GM12878 (cell line): Measurements from ENCODE around the gene VTI1A. TPM values are rescaled to one million over a fixed set of nuclear protein-coding genes. Genes with fewer than 3 reads are reported as not detected.

Experiments
- ATAC-seq: fragments of 200-7000 bp; cut with Tn5 transposase; 3 replicates; pipeline ENCODE4 v1.9.1; 2020; ENCODE audit warnings: mild to moderate bottlenecking, moderate library complexity
- BruUV-seq: library from RNA; stranded (reverse); fragments of 400-500 nt; replicated peaks from 2 replicates; lab custom pipeline; 2021; lab: Mats Ljungman, UMichigan
- CTCF ChIA-PET: fragments of 300-600 bp; sonication (Branson Sonifier 250); formaldehyde crosslinking; extraction: SDS; loops from one replicate; lab custom pipeline; 2021; ENCODE audit warnings: inconsistent platforms; lab: Yijun Ruan, JAX
- POLR2A ChIA-PET: fragments of 350-600 bp; formaldehyde crosslinking; extraction: SDS; loops from one replicate; lab custom pipeline; 2021; ENCODE audit warnings: inconsistent platforms; lab: Charles Lee
- RAD21 ChIA-PET: fragments of 300-600 bp; sonication (Branson Sonifier 250); formaldehyde crosslinking; loops from one replicate; lab custom pipeline; 2023; ENCODE audit warnings: antibody characterized with exemption; ENCODE audit not compliant: unreplicated experiment; lab: Charles Lee
- SMC1A ChIA-PET: fragments of 300-600 bp; sonication (Branson Sonifier 250); formaldehyde crosslinking; loops from one replicate; lab custom pipeline; 2023; ENCODE audit not compliant: unreplicated experiment, uncharacterized antibody; lab: Charles Lee
- DNase-seq: peaks from one replicate; pipeline ENCODE4 v3.0.0-alpha.2; 2011; ENCODE audit warnings: low read depth, low spot score
- FAIRE-seq: peaks from 3 replicates; lab custom pipeline; 2011; peaks lifted over from hg19 to GRCh38; lab: Jason Lieb, UNC
- H2AFZ ChIP-seq: 2 replicates; pipeline ENCODE4 v1.6.0; 2011; ENCODE audit warnings: low read depth, low read length, control low read depth; ENCODE audit not compliant: control insufficient read depth
- H3K27ac ChIP-seq: 2 replicates; pipeline ENCODE4 v1.5.1; 2011; ENCODE audit warnings: control low read depth; ENCODE audit not compliant: control insufficient read depth, insufficient read depth
- H3K27me3 ChIP-seq, 2 experiments: replicated peaks in 1 of 2; 2 replicates each; pipeline versions ENCODE4 v1.6.0 to v1.6.1; 2011; ENCODE audit warnings: low read length in 1 of 2; ENCODE audit not compliant: control insufficient read depth in 2 of 2, insufficient read depth in 2 of 2
- H3K36me3 ChIP-seq, 2 experiments: 2 replicates each; pipeline ENCODE4 v1.5.1; 2011; ENCODE audit warnings: low read length in 1 of 2; ENCODE audit not compliant: control insufficient read depth in 2 of 2, insufficient read depth in 2 of 2
- H3K4me1 ChIP-seq: 2 replicates; pipeline ENCODE4 v1.6.1; 2011; ENCODE audit warnings: mild to moderate bottlenecking, low read length, moderate library complexity, mixed read lengths; ENCODE audit not compliant: control insufficient read depth, insufficient read depth
- H3K4me2 ChIP-seq: 2 replicates; pipeline ENCODE4 v1.6.0; 2011; ENCODE audit warnings: control low read depth; ENCODE audit not compliant: control insufficient read depth, insufficient read depth
- H3K4me3 ChIP-seq: fragments of 200-600 bp; sonication (generic); 2 replicates; pipeline ENCODE4 v1.5.1; 2016
- H3K79me2 ChIP-seq: 2 replicates; pipeline ENCODE4 v1.6.0; 2011; ENCODE audit warnings: low read length; ENCODE audit not compliant: control insufficient read depth, insufficient read depth
- H3K9ac ChIP-seq: 2 replicates; pipeline ENCODE4 v1.8.0; 2011; ENCODE audit warnings: low read length, control low read depth, mixed read lengths; ENCODE audit not compliant: control insufficient read depth, insufficient read depth
- H3K9me3 ChIP-seq: replicated peaks from 3 replicates; pipeline ENCODE4 v1.5.1; 2011; ENCODE audit warnings: mild to moderate bottlenecking, low read length; ENCODE audit not compliant: control insufficient read depth, insufficient read depth
- H4K20me1 ChIP-seq: 2 replicates; pipeline ENCODE4 v1.6.0; 2011; ENCODE audit not compliant: control insufficient read depth, insufficient read depth
- ATF7 ChIP-seq: fragments of 450-650 bp; IDR thresholded peaks from 2 replicates; pipeline ENCODE4 v1.6.1; 2016; ENCODE audit warnings: low read depth, mild to moderate bottlenecking
- CHD1 ChIP-seq: IDR thresholded peaks from 2 replicates; pipeline ENCODE4 v1.6.1; 2012; ENCODE audit warnings: low read depth, low read length, improper control_type of control experiment
- MTA2 ChIP-seq: fragments of 450-650 bp; IDR thresholded peaks from 2 replicates; pipeline ENCODE4 v1.6.1; 2016; ENCODE audit warnings: low read depth, mild to moderate bottlenecking, moderate library complexity
- SMAD5 ChIP-seq: IDR thresholded peaks from 2 replicates; pipeline ENCODE4 v1.6.1; 2016; ENCODE audit warnings: antibody characterized with exemption, low read depth
- TAF1 ChIP-seq: IDR thresholded peaks from 2 replicates; pipeline ENCODE4 v1.6.1; 2011; ENCODE audit warnings: mild to moderate bottlenecking, low read depth, low read length, borderline replicate concordance
- ZNF274 ChIP-seq: IDR thresholded peaks from one replicate; pipeline ENCODE4 v1.8.0; 2011; ENCODE audit not compliant: insufficient read length, insufficient read depth
- ZNF384 ChIP-seq: IDR thresholded peaks from 2 replicates; pipeline ENCODE4 v1.6.1; 2012; ENCODE audit warnings: low read depth, mild to moderate bottlenecking, low read length, improper control_type of control experiment, borderline replicate concordance
- ZNF622 ChIP-seq: fragments of 450-650 bp; IDR thresholded peaks from 2 replicates; pipeline ENCODE4 v1.6.1; 2017; ENCODE audit warnings: mild to moderate bottlenecking, inconsistent platforms
- WGBS: methylation state at CpG from one replicate; pipeline ENCODE4 v1.1.6; 2016; ENCODE audit warnings: low lambda C conversion rate; ENCODE audit not compliant: insufficient replicate concordance, insufficient coverage; ENCODE audit errors: missing lambda C conversion rate; 5-methylcytosine and 5-hydroxymethylcytosine counted together
- in situ Hi-C: fragments of 300-500 bp; cut with MboI; formaldehyde crosslinking; loops from 9 replicates; pipeline ENCODE4 v1.14.3; 2018; ENCODE audit warnings: mixed read lengths
- intact Hi-C: fragments of 100-400 bp; cut with micrococcal nuclease; formaldehyde crosslinking; loops from one replicate; pipeline ENCODE4 v1.14.2; 2022; ENCODE audit not compliant: unreplicated experiment
- polyA plus RNA-seq, 11 experiments: library from polyadenylated mRNA; depleted of rRNA in 4 of 11; unstranded in 6 of 11; stranded (reverse) in 5 of 11; fragments of >200 nt; fragmentation: Nextera tagmentation in 4 of 11; fragmentation: Illumina TruSeq in 1 of 11; extraction: Ambion mirVana in 4 of 11; extraction: Trizol in 1 of 11; gene quantifications; 1 replicate in 1 of 11; 2 replicates in 10 of 11; pipeline versions ENCODE4 v1.2.1 to v1.2.3, GENCODE V29; 2011 to 2016; ENCODE audit warnings: inconsistent platforms in 2 of 11, missing spikeins in 2 of 11, low read depth in 1 of 11
- total RNA-seq, 4 experiments: library from RNA; depleted of rRNA in 3 of 4; stranded (reverse); fragments of >200 nt in 3 of 4; fragmentation: Illumina TruSeq in 1 of 4; extraction: Trizol in 1 of 4; gene quantifications; 2 replicates each; pipeline versions ENCODE4 v1.2.1 to v1.2.3, GENCODE V29; 2013 to 2021
- TF ChIP-seq, protein P1 (sequence below): fragments of 450-650 bp; formaldehyde crosslinking; IDR thresholded peaks from 2 replicates; pipeline ENCODE4 v1.4.0; 2020; ENCODE audit warnings: mild to moderate bottlenecking, moderate library complexity

The VTI1A gene
- total and polyA plus RNA-seq, 10 of the 15 experiments (the other 5 are each of a cell fraction or from before 2014, with no cell fraction given): 12.4 to 43.2 (median 27.5) TPM

DNA sequence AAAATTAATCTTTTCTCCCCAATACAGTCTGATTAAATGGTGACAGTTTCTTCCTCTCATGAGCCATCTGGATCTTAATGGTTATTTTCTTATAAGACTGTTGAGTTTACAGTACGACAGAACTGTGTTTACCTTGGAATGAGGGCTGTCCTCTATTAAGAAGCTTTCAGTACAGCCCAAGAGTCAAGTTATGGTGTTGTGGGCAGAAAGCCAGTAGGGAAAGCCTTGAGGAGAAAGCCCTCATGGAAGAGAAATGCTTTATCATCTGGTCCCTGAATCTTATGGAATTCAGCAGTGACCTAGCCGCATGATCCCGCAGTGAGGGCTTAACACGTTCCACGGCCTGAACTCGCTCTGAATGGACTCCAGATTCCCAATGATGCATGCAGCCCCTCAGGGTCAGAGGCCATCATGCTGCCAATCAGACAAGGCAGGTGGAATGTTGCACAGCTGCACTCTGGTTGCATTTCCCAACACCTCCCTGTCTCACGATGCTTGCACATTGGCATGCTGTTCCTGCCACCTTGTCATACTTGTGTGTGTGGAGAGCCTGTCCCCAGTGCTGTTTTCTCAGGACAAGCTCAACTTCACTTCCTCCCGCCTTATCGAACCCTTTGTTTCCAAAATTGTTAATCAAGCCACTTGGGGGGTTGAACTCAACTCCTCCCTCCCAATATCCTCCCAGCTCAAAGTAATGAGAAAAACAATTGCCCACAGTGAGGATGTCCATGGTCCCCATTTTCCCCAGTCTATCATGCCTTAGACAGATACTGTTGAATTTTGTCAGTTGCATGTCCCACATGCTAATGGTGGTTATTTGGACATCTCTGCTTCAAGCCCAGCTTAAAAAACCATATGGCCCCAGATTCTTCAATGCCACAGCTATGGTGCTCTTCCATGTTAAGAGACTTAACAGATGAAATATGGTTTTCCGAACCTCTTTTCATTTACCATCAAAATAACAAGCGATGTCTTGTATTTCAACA lies 291.9 kb downstream of the VTI1A start:
- DNase-seq (no peak), ATAC-seq (no peak), FAIRE-seq (no peak)
- Histone ChIP-seq H3K4me3 (no peak overlapping the region), H2AFZ (no peak overlapping the region), H3K4me2 (no peak overlapping the region), H3K79me2 (no peaks in the 10 kb centered on the region), H3K9me3 (no peaks in the 10 kb centered on the region), H3K36me3 (no peaks in the 10 kb centered on the region), H3K9ac (no peak overlapping the region), H3K27ac (no peak overlapping the region), H4K20me1 (no peaks in the 10 kb centered on the region), H3K27me3 (no peaks in the 10 kb centered on the region), H3K4me1 (no peaks in the 10 kb centered on the region)
- WGBS: 98% methylated on average over 11 of the region's 11 CpGs
- BruUV-seq: no TSS peak
- in situ Hi-C loops: no loop called here
- ChIA-PET SMC1A (interaction anchor here (1.4 kb wide), 1 partner anchor 13 kb away, joined by 3 read pairs; no protein-coding TSS in a partner anchor), CTCF (interaction anchor here (1.2 to 1.4 kb wide), 2 partner anchors 11 to 16 kb away, joined by 3 read pairs; no protein-coding TSS in a partner anchor), RAD21 (no interaction called here), POLR2A (no interaction called here)
- intact Hi-C loops: no loop called here
- TF ChIP-seq ATF7: no peak
- no peak for TF ChIP-seq TAF1
- TF ChIP-seq, protein P1, sequence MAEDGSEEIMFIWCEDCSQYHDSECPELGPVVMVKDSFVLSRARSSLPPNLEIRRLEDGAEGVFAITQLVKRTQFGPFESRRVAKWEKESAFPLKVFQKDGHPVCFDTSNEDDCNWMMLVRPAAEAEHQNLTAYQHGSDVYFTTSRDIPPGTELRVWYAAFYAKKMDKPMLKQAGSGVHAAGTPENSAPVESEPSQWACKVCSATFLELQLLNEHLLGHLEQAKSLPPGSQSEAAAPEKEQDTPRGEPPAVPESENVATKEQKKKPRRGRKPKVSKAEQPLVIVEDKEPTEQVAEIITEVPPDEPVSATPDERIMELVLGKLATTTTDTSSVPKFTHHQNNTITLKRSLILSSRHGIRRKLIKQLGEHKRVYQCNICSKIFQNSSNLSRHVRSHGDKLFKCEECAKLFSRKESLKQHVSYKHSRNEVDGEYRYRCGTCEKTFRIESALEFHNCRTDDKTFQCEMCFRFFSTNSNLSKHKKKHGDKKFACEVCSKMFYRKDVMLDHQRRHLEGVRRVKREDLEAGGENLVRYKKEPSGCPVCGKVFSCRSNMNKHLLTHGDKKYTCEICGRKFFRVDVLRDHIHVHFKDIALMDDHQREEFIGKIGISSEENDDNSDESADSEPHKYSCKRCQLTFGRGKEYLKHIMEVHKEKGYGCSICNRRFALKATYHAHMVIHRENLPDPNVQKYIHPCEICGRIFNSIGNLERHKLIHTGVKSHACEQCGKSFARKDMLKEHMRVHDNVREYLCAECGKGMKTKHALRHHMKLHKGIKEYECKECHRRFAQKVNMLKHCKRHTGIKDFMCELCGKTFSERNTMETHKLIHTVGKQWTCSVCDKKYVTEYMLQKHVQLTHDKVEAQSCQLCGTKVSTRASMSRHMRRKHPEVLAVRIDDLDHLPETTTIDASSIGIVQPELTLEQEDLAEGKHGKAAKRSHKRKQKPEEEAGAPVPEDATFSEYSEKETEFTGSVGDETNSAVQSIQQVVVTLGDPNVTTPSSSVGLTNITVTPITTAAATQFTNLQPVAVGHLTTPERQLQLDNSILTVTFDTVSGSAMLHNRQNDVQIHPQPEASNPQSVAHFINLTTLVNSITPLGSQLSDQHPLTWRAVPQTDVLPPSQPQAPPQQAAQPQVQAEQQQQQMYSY (CRISPR knock-in tag): no peak
- TF ChIP-seq MTA2: no peak
- no peak for TF ChIP-seq ZNF622
- no peak for TF ChIP-seq CHD1
- no peak for TF ChIP-seq ZNF384
- no peak for TF ChIP-seq ZNF274
- no peak for TF ChIP-seq SMAD5
